Osteoblast (primary cell): ENCODE data around the gene IQCN. TPM values are rescaled to one million over a fixed set of nuclear protein-coding genes. Genes with fewer than 3 reads are reported as not detected.

Experiments used
- DNase-seq: peaks from one replicate; pipeline ENCODE4 v3.0.0; 2011; ENCODE audit warnings: low spot score, mixed read lengths; ENCODE audit not compliant: insufficient read length; ENCODE audit errors: missing footprints
- H2AFZ ChIP-seq: 2 replicates; pipeline ENCODE4 v1.6.0; 2011; ENCODE audit warnings: mild to moderate bottlenecking, low read length
- H3K27ac ChIP-seq: 2 replicates; pipeline ENCODE4 v1.5.1; 2011; ENCODE audit warnings: mild to moderate bottlenecking, low read depth, low read length, moderate library complexity
- H3K27me3 ChIP-seq: 2 replicates; pipeline ENCODE4 v1.6.0; 2012; ENCODE audit warnings: mild to moderate bottlenecking, control low read depth, inconsistent platforms, low read length, moderate library complexity; ENCODE audit not compliant: insufficient read depth
- H3K36me3 ChIP-seq: 2 replicates; pipeline ENCODE4 v1.5.1; 2011; ENCODE audit warnings: mild to moderate bottlenecking, low read length, control low read depth, moderate library complexity; ENCODE audit not compliant: insufficient read depth
- H3K4me1 ChIP-seq: 2 replicates; pipeline ENCODE4 v1.5.1; 2011; ENCODE audit warnings: mild to moderate bottlenecking, low read length, control low read depth, moderate library complexity; ENCODE audit not compliant: insufficient read depth
- H3K4me2 ChIP-seq: 2 replicates; pipeline ENCODE4 v1.6.0; 2011; ENCODE audit warnings: mild to moderate bottlenecking, low read length; ENCODE audit not compliant: insufficient read depth
- H3K4me3 ChIP-seq: fragments of 200-600 bp; sonication (generic); 3 replicates; pipeline ENCODE4 v1.5.1; 2012; ENCODE audit warnings: mild to moderate bottlenecking, low read length, inconsistent platforms; ENCODE audit not compliant: insufficient read depth
- H3K79me2 ChIP-seq: 2 replicates; pipeline ENCODE4 v1.6.0; 2012; ENCODE audit warnings: mild to moderate bottlenecking, low read length, control low read depth, inconsistent platforms; ENCODE audit not compliant: insufficient read depth
- H3K9me3 ChIP-seq: 2 replicates; pipeline ENCODE4 v1.5.1; 2011; ENCODE audit warnings: low read depth, low read length, control low read depth
- H4K20me1 ChIP-seq: 2 replicates; pipeline ENCODE4 v1.6.0; 2012; ENCODE audit warnings: mild to moderate bottlenecking, low read length, control low read depth; ENCODE audit not compliant: insufficient read depth
- total RNA-seq: library from RNA; depleted of rRNA; stranded (reverse); fragments of >200 nt; gene quantifications from 2 replicates; pipeline ENCODE4 v1.2.3, GENCODE V29; 2012
- TF ChIP-seq, protein P1 (sequence below): IDR thresholded peaks from 2 replicates; pipeline ENCODE4 v1.5.1; 2011; ENCODE audit warnings: mild to moderate bottlenecking, low read depth, low read length, moderate library complexity; ENCODE audit errors: extremely low read depth

IQCN gene
- total RNA-seq, 1 donor: 2.5 TPM

DNA sequence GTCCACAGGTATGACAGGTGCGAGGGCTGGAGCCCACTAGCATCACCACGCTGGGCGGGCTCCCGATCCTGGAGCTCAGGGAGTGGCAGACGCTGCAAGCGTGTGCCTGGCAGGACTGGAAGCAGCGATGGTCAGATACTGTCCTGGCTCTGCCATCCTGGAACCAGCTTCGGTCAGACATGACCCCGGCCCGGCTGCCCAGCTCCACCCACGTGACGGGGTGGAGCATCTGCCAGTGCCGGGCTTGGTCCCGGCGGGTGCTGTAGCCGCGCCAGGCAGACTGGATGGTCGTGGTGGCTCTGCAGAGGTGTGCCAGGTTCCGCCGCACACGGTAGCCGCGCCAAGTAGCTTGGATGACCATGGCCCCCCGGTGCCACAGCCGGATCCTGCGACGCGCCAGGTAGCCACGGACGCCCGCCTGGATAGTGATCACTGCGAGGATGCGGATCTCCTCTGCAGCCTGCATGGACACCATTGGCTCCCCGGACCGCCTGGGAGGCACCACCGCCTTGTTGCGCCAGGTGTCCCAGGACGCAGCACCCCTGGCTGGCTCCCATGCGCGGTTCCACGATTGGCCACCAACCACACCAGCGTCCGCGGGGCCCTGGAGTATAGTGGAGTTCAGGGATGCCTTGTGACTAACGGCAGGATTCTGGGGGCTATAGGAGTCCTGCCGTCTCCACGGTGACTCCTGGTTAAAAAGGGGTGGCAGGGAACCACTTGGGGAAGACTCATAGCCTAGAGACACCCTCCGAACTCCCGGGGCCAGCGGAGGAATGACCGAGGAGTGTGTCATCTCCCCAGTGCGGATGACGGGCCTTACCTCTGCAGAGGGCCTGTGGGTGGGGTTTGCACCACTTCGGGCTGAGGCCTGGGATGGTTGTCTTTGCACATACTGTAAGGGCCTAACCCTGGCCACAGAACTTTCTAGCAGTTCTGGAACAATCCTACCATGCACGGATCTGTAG lies 16.5 kb downstream of the IQCN start:
- H2AFZ ChIP-seq: no peak overlapping the region
- H3K27ac ChIP-seq: no peak overlapping the region
- peaks cover 7% of the 10 kb centered on the region for H3K27me3 ChIP-seq
- H3K4me2 ChIP-seq: no peak overlapping the region
- H3K79me2 ChIP-seq: no peaks in the 10 kb centered on the region
- peak; percentile 92 for DNase-seq
- H3K36me3 ChIP-seq: no peaks in the 10 kb centered on the region
- peaks cover 11% of the 10 kb centered on the region for H3K4me1 ChIP-seq
- TF ChIP-seq, protein P1, sequence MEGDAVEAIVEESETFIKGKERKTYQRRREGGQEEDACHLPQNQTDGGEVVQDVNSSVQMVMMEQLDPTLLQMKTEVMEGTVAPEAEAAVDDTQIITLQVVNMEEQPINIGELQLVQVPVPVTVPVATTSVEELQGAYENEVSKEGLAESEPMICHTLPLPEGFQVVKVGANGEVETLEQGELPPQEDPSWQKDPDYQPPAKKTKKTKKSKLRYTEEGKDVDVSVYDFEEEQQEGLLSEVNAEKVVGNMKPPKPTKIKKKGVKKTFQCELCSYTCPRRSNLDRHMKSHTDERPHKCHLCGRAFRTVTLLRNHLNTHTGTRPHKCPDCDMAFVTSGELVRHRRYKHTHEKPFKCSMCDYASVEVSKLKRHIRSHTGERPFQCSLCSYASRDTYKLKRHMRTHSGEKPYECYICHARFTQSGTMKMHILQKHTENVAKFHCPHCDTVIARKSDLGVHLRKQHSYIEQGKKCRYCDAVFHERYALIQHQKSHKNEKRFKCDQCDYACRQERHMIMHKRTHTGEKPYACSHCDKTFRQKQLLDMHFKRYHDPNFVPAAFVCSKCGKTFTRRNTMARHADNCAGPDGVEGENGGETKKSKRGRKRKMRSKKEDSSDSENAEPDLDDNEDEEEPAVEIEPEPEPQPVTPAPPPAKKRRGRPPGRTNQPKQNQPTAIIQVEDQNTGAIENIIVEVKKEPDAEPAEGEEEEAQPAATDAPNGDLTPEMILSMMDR: no peak
- H3K4me3 ChIP-seq: no peak overlapping the region
- no peaks in the 10 kb centered on the region for H3K9me3 ChIP-seq
- peaks cover 31% of the 10 kb centered on the region for H4K20me1 ChIP-seq

DNA sequence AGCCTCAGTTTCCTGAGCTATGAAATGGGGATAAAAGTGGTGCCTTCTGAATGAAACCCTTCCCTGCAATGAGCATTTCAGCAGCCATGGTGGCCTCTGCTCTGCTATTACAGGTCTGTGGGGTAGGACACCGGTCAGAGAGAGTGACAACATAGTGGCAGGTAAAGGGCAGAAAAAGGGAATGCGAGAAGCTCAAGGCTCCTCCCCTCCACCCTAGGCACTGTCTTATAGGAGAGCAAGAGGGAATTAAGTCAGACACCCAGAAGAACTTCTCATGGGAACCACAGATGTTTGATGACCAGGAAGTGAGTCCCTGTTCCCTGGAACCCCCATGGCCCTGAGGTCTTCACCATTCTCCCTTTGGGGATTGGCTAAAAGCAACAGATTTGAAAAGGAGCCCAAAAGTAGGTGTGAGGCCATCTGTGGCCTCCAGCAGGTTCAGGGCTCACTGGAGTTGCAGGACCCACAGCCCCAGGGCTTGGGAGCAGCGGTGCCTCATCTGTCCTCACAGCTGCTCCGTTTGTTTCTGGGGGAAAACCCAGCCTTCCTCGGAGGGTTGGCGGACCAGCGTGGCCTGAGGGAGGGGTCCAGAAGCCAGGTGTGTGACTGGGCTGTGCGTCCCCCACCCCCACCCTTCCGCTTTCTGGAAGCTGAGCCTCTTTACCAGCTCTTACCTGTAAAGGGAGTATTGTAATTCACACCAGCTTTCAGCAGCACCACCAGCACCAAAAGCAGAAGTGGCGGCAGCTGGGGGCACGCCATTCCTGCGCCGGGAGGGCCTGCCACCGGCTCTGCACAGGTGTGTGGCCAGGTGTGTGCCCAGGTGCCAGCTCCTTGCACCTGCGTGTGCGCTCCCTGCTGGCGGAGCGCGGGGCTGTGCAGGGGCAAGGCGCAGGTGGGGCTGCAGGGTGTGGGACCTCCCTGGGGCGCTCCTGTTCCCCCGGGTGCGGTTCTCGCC lies 19.4 kb downstream of the IQCN start:
- Histone ChIP-seq H4K20me1 (peaks cover 7% of the 10 kb centered on the region), H3K79me2 (no peaks in the 10 kb centered on the region), H3K27me3 (peaks cover 7% of the 10 kb centered on the region), H3K9me3 (no peaks in the 10 kb centered on the region), H3K27ac (no peak overlapping the region), H3K4me3 (no peak overlapping the region), H3K36me3 (no peaks in the 10 kb centered on the region), H2AFZ (no peak overlapping the region), H3K4me2 (no peak overlapping the region), H3K4me1 (peaks cover 7% of the 10 kb centered on the region)
- TF ChIP-seq, protein P1: no peak
- DNase-seq: peak; percentile 72

DNA sequence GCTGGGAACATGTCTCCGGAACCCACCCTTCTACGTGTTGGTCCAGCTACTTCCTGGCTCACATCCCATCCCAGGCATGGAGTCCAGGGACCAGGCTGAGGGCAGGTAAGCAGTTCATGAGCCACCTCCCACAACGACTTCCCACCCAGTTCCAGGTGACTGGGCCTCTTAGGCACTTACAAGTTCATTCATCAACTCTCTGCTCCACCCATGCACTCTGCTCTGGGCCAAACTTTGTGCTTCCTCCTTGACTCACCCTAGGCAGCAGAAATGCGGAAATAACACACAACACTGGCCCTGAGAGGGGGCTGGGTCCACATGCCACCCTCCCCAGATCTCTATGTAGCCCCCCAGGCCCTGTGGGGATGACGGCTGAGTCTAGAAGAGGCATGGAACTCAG lies 20.5 kb downstream of the IQCN start:
- peaks cover 7% of the 10 kb centered on the region for H3K27me3 ChIP-seq
- no peaks in the 10 kb centered on the region for H3K9me3 ChIP-seq
- peaks cover 5% of the 10 kb centered on the region for H3K4me1 ChIP-seq
- no peaks in the 10 kb centered on the region for H3K79me2 ChIP-seq
- TF ChIP-seq, protein P1: no peak
- H3K4me3 ChIP-seq: no peak overlapping the region
- no peak overlapping the region for H3K27ac ChIP-seq
- H4K20me1 ChIP-seq: peaks cover 4% of the 10 kb centered on the region
- no peak overlapping the region for H3K4me2 ChIP-seq
- DNase-seq: peak; percentile 92
- H2AFZ ChIP-seq: no peak overlapping the region
- no peaks in the 10 kb centered on the region for H3K36me3 ChIP-seq
